ENCODE data around the gene EVA1C. TPM values are rescaled to one million over a fixed set of nuclear protein-coding genes. Genes with fewer than 3 reads are reported as not detected.
"Not testable (repeated sequence)": the region's sequence is repeated elsewhere in the genome, so short reads cannot be mapped to it uniquely, and the experiment has no call there.

EVA1C gene
- total RNA-seq, 1 donor from 2014 or later, result 1.0 TPM

DNA sequence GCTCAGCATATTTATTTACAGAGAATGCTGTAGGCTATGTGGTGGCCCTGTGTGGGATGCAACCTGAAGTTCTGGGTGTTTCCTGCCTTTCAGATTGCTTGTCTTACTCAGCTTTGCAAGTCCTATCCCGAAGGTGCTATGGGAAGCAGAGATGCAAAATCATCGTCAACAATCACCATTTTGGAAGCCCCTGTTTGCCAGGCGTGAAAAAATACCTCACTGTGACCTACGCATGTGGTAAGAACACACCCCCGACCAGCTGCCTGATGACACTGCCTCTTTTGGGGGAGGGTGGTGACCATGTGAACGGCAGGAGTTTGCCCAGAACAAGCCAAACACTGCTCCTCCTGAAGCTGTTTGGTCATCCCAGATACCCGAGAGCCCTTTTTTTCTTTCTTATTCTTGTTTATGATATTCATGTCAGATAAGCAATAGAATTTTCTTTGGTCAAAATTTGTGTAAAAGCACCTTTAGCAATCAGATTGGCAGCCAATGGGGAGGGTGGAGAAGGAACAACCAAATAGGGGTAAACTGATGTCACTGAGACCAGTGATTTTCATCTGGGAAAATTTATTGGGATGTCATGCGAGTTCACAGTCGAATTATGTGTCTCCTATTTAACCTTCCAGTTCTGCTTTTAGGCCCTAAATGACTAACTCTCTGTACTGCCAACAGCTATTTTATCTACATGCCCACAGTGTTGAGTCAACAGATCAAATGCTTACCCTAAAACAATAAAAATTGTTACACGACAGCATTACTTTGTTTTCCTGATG is 82.6 kb downstream of the EVA1C start:
- DNase-seq (ENCODE audit: low read depth), result peak; percentile 79

DNA sequence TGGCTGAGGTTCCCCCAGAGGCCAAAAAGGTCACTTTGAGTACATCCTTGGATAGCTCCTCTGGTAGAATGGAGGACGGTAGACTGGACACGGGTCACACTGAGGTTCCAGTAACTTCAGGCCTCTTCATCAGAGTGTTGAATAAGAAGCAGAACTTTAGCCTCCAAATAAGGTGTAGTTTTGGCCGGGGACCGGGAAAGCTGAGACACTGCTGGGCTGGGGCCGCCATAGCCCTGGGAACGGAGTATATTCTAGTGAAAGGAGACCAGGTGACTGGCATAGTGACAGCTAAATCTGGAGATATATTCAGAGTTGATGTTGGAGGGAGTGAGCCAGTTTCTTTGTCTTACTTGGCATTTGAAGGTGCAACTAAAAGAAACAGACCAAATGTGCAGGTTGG is 84.1 kb downstream of the EVA1C start:
- DNase-seq (ENCODE audit: low read depth), result no peak

DNA sequence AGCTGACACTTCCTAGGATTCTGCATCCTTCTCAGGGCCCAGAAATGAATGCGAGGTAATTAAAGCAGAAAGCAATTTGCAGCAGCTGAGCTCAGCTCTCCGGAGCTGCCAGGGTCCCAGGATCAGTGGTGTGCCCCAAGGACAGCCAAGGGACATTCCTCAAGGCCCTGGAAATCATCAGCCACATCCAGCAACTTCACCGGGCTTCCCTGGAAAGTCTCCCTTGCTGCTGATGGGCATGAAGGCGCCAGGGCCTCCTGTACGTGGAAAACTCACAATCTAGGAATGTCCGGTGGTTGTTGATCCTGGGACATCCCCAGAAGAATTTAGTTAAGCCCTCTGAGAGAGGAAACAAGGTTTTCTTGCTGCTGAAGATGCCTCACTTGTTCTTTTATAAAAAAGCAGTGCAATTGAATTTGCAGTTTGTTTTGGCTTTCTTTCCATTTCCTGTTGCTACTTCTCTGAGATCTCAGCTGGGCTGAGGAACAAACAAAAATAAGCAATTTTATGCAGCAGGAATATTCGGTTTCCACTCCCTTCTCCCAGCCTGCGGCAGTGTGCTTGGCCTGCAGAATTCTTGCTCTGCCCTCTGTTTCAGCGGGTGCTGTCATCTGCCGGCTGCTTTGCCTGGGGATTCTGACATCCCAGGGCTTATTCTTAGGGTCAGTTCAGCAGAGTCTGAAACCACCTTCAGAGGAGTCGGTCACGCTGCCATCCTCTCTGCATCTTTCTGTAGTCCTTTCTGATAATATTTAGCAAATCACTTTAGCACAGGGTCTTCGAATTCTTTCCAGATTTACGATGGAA is 86.9 kb downstream of the EVA1C start:
- DNase-seq (ENCODE audit: low read depth), result peak; percentile 28

DNA sequence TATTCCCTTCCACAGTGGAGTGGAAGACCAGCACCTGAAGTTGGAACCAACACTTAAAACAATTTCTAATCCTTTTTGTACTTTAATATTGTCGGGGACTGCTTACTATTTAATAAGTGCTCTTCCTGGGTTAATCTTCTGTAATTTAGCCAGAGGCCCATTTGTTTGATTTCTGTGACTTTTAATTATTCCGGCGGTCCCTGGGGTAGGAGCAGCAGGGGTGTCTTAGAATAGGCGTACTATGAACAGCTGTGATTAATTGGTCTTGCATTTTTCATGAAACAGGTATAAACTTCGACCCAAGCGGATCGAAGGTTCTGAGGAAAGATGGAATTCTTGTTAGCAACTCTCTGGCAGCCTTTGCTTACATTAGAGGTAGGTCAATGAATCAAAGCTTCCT is 91.1 kb downstream of the EVA1C start:
- DNase-seq (ENCODE audit: low read depth), result not testable (repeated sequence)

DNA sequence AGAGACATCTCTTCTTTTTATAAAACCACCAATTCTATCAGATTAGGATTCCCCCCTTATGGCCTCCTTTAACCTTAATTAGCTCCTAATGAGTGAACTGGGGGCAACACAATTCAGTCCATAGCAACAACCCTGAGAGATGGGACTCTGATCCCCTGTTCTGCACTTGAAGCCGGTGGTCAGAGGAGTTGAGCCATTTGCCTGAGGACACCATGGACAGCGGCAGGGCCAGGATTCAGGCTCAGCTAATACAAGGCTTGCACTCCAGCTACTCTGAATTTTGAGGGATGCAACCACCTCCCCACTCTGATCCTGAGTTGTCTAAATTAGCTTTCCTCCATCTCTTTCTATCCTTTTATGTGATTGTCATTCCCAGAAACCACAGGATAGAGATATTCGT is 93.3 kb downstream of the EVA1C start:
- DNase-seq (ENCODE audit: low read depth), result peak; percentile 35

DNA sequence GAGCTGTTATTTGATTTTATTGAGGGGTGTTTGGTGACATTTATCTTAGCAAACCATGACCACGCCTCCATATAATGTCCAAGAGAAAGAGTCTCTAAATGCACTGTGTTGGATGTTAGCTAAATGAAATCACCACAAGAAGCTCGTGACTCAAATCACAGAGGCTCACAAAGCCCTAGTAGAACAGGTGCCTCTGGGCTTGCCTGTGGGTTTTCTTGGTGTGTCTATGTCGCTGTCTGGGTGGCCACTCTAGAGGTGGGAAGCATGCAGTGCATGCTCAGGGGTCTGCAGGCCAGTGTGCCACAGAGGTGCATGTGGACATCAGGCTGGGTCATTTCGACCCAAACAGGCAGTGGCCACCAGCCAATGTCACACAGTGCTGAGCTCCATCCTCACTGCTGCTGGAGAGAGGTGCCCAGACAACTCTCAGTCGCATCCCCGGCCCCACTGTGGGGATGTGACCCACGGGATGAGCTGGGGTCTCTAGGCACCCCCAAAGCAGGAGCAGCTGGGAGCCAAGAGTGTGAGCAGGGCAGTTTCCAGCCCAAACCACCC is 94.0 kb downstream of the EVA1C start:
- peak; percentile 51 for DNase-seq (ENCODE audit: low read depth)

DNA sequence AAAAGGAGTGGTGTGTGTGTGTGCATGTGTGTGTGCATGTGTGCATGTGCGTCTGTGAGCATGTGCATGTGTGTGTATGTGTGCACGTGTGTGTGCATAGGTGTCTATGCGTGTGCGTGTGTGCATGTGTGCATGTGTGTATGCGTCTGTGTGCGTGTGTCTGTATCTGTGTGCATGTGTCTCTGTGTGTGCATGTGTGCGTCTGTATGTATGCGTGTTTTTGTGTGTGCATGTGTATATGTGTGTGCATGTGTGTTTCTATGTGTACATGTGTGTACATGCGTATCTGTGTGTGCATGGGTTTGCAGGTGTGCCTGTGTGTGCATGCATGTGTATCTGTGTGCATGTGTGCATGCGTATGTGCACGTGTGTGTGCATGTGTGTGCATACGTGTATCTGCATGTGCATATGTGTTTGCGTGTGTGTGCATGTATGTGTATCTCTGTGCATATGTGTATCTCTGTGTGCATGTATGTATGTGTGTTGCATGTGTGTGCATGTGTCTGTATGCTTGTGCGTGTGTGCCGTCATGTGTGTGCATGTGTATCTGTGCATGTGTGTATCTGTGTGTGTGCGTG is 94.9 kb downstream of the EVA1C start:
- no peak for DNase-seq (ENCODE audit: low read depth)

DNA sequence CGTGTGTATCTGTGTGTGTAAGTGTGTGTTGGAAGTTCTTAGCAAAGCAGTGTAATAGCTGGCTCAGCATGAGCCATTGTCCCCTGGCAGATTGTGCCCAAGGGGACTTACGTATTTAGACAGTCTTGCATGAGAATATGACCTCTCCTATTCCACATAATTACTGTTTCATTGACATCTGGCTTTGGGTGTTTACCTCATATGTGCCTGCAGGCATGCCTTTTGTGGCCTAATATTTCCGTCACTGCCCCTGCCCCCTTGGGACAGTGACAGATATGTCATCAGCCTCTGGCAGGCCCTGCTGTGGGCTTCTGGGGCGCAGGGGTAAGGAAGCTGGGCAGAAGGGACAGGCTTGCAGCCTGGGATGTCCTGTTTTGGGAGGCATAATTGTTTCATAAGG is 95.5 kb downstream of the EVA1C start:
- not testable (repeated sequence) for DNase-seq (ENCODE audit: low read depth)

DNA sequence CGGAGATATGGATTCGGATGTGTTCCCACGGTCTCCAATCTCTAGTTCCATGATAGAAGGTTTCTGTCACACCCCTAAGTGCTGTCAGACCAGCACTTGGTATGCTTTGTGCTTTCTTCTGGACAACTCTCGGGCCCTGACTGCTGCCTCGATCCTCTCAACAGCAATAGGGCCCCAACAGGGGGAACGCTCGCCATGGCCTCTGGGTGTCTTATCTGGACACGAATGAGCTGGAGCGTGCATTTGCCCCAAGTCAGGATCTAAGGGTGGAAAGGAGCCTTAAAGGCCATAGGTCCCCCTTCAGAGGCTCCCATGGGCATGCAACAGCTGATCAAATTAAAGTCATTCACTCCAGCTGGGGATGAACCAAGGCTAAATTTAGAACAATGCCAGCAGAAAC is 96.1 kb downstream of the EVA1C start:
- DNase-seq (ENCODE audit: low read depth), result peak; percentile 18

DNA sequence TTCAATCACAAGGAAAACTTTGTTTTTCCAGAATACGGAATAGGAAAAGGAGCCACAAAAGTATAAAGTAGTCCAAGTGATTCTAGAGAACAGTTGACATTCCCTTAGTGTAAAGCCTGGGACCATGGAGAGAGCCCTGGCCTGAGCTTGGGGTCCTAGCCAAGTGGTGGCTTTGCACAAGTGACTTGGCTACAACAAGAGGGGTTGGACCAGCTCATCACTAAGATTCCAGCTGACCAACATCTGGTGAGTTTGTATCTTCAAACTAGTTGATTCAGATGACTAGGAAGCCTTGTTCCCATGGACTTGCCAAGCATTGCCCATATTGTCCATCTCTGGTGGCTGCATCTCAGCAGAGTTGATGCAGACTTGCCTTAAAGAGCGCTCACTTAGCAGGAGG is 96.5 kb downstream of the EVA1C start:
- peak; percentile 19 for DNase-seq (ENCODE audit: low read depth)

DNA sequence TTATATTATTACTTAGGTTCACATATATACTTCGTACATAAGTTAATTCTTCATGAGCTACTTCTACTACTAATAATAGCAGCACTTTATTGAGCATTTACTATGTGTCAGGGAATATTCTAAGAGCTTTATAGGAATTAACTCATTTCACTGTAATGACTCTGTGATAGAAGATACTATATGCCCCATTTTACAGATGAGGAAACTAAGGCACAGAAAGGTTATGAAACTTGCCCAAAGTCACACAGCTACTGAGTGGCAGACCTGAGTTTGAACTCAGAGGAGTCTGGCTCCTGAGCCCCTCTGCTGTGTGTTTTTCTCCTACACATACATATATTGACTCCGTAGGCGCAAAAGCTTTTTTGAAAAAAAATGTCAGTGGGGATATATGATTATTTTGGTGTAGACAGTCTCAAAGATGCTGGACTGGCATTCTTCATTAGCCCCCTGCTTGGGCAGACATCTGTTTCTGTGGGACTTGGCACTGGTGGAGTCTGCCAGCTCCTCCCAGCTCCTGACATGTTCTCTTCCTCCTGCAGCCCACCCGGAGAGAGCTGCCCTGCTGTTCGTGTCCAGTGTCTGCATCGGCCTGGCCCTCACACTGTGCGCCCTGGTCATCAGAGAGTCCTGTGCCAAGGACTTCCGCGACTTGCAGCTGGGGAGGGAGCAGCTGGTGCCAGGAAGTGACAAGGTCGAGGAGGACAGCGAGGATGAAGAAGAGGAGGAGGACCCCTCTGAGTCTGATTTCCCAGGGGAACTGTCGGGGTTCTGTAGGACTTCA is 102.0 kb downstream of the EVA1C start:
- DNase-seq (ENCODE audit: low read depth), result no peak

DNA sequence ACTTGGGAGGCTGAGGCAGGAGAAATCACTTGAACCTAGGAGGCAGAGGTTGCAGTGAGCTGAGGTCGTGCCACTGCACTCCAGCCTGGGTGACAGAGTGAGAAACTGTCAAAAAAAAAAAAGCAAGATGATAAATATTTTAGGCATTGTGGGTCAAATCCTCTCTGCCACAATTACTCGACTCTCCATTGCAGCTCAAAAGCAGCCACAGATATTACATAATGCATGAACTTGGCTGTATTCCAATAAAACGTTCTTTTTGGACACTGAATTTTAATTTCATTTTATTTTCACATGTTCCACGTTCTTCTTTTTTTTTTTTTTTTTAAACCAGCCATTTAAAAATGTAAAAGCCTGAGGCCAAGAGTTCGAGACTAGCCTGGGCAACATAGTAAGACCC is 103.4 kb downstream of the EVA1C start:
- DNase-seq (ENCODE audit: low read depth), result no peak

DNA sequence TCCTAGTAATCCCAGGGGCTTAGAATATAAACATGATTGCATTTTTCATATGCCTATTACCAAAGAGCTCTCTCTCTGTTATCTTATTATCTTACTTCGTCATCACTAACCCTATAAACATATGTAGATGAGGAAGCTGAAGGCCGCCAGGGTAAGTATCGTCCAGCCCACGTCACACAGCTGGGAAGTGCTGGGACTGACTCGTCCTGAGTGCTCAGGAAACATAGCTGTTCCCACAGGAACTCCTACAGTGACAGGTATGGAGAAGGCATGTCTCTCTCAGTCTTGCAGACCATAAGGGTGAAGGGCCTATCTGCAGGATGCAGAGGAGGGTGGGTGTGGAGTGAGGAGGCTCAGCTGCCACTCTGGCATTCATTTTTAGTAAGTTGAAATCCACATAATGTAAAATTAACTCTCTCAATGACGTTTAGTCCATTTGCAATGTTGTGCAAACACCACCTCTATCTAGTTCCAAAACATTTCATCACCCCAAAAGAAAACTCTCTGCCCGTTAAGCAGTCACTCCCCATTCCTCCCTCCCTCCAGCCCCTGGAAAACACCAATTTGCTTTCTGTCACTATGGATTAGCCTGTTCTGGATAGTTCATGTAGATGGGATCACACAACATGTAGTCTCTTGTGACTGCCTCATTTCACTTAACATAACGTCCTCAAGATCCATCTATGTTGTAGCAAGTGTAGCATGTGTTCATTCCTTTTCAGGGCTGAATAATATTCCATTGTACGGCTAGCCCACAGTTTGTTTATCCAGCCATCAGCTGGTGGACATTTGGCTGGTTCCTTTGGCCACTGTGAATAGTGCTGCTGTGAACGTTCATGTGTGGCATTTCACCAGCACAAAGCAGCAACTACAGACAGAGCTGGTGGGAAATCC is 104.5 kb downstream of the EVA1C start:
- no peak for DNase-seq (ENCODE audit: low read depth)

DNA sequence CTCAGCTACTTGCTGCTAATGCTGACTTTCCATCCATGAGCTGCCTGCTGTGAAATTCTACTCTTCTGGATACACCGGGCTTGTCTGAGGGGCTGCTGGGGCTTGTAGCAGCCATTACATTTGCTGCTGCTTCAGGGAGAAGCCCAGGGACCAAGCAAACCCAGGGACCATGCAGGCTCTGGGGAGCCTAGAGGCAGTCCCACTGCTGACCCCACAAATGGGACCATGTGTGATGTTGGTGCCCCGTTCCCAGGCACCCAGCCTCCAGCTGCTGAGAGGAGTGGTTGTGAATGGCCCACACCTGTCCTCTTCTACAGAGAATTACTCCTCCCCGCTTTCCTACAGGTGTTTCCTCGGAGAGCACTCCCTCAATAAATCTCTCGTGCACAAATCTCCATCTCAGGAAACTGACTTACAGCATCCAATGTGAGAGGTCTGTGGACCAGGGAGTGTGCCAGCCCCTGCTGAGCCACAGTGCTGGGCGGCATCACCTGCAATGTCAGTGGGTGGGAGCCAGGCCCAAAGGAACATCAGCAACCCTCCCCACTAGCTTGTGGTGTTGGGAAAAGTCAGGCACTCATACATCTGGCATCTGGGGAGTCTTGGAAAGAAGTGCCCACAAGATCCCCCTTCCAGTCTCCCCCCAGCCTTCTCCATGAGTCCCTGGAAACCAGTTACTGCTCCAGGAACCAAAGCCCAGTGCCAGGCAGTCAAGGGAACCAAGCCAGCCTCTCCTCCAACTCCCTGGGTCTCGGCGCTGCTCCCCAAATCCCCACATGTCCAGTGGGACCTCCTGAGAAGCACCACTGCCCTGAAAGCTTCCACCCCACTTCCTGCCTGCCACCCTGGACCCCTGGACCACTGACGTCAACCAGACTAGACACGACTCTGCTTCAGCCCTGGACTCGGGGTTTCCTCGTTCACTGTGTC is 107.7 kb downstream of the EVA1C start:
- DNase-seq (ENCODE audit: low read depth), result no peak

DNA sequence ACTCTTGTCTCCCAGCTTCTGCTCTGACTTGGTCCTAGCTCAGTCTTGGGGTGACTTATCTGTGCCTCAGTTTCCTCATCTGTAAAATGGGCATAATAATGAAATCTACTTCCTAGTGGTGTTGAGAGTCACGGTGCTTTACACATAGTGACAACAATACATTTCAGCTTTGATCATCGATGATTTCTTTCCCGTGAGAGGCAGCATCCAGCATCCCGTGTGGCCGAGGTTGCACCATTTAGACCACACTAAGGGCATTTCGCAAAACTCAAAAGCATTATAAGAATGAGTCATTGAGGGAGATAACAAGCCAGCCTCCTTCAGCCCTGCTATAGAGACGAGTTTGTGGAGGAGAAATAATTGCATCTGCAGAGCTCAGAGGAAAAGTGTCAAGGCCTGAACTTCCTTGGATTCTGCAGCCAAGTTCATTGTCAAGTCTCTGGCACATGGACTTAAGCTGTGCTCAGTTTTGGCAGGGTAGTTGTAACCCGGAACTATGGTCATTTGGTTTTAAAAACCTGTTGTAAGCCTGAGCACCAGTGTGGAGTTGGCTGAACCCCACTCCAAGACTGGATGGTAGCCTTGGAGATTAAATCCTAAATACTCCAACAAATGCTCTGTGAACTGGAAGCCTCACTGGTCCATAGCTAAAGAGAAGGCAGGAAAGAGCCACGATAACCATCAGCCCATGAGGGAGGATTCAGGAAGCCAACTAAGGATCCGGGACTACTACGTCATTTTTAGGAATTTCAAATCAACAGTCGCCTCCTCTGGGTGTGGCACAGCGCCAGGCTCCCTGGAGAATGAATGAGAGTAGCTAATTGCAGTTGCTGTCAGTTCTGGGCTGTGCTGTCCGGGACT is 108.6 kb downstream of the EVA1C start:
- DNase-seq (ENCODE audit: low read depth), result peak; percentile 81

DNA sequence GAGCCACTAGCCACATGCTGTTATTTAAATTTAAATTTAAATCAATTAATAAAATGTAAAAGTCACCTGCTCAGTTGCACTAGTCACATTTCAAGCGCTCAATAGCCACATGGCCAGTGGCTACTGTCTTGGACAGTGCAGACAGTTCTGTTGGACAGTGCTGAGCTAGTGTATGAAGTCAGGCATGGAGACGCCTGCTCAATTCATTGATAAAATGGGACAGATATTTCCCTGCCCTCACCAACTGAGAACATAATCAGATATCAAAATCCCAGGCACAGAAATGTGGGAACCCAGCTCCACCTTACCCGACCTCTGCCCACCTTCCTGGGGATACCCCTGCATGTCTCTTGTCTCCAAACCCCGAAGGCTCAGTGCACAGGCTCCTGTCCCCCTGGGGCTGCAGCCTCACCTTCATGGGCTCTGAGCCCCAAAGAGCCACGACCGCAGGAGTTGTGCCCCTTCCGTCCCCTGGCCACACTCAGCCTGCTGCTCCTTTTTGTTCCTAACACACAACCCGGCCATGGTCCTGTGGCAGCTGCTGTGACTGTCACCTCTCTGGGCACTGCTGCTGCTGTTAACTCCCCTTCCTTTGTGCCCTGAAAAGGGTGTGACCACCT is 109.3 kb downstream of the EVA1C start:
- DNase-seq (ENCODE audit: low read depth), result no peak

DNA sequence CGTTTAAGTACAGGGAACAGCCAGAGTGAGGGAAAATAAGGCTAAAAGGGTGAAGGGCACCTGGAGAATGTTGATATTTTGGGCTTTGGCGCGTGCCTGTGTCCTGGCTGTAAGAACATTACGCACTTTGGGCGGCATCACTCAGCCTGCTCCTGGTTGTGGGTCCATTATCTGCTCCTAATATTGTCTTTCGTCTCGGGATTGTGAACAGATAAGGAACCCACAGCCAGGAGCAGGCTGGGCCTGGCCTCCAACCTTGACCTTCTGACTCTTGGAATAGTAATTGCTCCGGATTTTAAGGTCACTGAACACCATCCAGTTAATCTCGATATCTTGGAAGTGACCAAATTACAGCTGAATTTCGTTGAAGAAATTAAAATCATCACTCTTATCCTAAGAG is 111.0 kb downstream of the EVA1C start:
- DNase-seq (ENCODE audit: low read depth), result no peak
